HG03520 (cell line): ENCODE results near the gene PDGFC.
A peak's percentile ranks its signal among the peaks of the same experiment; 100 is the strongest.

Experiments
- ATAC-seq: cut with Tn5 transposase; IDR thresholded peaks from one replicate; pipeline ENCODE4 v1.9.1; 2021; ENCODE audit warnings: mild to moderate bottlenecking, moderate library complexity; ENCODE audit not compliant: unreplicated experiment

PDGFC gene

DNA sequence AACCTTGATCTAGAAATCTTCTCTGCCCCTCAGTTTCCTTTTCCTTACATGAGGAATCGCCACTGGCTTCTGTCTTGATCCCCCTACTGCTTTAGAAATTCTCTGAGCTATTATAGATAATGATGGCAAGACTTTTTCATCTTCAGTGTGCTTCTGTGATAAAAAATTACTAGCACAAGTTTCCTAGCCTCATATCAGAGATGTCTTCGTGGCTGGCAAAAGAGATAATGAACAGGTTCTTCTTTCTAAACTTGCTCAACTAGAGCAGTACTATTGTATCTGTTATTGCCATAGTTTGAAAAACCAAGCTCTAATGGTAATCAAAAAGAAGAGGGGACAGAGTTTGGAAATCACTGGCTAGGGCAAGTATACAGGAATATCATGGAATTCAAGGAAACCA is 4.1 kb upstream of the PDGFC start:
- ATAC-seq: no peak

DNA sequence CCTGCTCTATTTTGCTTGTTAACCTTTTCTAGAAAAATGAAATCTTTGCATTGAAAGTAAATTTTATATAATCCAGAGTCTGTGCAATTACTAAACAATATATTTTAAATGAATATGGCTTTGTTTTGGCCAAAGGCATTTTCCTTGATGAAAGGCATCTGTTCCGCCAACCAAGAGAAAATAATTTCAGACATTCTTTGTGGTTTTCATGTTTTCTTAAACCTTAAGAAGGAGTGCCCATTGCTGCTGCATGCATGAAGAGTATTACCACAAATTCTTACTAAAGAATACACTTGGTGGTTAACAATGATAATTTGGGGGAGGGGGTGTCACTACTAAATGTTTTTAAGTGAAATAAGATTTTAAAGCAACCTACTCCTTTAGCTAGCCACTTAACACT is 2.7 kb upstream of the PDGFC start:
- no peak for ATAC-seq

DNA sequence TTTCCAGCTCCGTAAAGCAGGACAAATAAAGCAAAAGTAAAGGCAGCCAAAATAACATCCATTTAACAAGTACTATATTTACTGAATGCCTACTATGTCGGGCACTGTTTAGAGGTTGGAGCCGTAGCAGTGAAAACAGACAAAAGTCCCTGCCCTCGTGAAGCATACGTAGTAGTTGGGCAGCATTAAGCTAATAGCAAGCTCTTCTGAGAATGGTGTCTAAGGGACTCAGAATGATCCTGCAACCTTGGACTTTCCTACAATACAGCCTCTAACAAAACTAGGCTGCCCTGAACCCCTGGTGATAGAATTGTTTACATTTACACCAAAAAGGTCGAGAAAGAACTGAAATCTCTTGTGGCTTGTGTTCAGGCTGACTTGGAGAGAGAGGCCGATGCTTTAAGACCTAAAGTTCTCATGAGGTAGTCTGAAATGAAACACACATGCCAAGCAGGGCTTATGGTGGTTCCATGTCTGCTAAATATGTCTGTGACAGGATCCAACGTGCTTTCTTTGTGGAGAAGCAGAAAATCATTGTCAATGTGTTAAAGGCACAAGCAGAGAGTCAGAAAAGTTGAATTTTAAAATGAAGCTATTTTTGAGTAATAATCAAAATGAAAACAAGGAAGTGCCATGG is 898 bp upstream of the PDGFC start:
- no peak for ATAC-seq

DNA sequence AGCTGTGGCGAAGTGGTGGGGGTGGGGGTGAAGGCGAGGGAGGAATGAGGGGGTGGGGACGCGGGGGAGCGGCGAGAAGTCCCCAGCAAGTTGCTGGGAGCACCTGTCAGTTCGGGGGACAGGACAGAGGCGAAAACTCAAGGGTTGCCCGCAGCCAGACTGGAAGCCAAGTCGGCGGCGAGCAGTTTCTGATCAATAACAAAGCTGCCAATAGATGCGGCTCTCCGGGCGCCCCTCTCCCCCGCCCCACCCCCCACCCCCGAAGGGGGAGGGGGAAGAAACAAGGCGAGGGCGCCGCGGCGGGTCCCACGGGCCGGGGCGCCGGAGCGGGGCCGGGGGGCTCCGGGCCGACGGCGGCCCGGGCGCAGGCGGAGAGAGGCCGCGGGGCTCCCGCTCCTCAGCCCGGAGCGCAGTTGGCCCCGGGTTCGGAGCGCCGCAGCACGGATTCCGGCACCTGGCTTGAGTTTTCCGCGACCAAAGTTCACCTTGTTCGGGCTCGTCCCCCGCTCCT is 379 bp downstream of the PDGFC start:
- ATAC-seq: no peak

DNA sequence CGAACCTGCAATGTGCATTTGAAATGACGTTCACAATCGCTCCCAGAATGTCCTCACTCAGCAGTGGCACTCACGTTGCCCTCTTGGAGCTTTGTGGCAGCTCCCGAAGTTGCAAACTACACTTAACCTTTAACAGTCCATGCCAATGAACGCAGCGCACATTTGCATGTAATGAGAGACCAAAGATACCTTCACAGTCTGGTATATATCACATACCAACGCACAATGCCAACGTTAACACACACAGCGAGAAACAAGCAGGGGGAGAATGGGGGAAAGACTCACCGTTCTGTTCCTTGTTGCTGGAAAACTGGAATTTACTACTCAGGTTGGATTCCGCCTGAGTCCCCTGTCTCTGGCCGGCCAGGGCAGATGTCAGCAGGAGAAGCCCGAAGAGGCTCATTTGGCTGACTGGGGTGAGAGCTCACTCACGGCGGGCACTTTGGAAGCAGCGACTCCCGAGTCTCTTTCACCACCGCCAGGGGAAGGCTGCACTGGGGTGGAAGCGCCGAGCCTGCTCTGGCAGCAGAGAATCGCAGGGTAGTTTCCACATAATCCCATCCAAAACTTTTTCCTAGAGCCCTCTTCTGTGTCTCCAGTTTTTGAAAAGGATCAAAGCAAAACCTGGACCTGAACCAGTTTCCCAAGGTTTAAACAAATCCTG is 966 bp downstream of the PDGFC start:
- ATAC-seq: no peak

DNA sequence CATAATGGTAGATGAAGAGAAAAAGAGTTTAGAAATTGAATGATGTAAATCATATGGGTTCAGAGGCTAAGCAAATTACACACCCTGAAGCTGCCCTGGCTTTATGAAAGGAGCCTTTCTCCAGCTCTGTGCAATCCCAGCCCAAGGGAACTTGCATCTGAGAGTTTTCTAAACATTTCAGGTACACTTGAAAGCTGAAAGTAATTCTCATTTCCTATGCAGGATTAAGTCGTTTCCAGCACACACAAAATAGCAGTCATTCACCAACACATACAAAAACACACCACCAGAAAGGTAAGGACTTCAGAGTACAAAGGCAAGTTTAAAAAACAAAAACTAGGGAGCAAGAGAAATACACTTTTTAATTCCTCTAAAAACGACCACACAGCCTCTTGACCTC is 1.7 kb downstream of the PDGFC start:
- no peak for ATAC-seq

DNA sequence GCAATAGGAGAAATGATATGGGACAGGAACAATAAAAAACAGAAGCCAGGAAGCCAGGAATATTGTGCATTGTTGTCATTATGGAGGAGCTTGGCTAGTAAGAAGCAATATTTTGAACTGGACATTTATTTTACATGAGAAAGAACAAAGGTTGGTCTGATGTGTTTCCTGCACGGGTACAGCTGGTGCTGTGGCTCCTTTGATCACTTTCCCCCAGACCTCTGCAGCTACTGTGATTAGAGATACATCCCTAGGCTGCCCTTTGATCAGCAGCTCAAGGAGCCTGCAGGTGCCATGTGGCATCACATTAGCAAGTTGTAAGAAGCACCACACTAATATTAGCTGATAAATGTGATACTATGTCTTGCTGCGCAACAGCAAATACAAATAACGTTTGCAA is 2.5 kb downstream of the PDGFC start:
- no peak for ATAC-seq

DNA sequence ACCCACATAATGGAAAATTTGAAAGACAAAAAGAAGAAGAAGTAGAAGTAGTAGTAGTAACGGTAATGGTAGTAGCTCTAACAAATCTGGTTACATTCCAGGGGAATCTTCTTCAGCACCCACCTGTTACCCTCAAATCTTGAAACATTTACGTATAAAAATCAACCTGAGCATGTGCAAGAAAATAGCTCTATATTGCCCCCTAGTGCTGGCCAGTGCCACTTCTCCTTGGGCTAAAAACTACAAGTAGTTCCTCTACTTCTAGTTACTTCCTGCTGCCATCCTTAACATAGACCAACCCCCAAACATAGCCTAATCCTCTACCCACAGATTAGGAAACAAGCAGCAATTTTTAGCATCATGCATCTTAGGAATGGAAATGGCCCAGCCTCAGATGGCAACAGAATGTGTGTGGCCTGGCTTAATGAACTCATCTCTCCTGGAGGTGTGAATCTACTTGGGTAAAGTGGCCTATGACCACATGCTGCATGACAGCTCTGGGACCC is 3.1 kb downstream of the PDGFC start:
- peak; percentile 78 for ATAC-seq

DNA sequence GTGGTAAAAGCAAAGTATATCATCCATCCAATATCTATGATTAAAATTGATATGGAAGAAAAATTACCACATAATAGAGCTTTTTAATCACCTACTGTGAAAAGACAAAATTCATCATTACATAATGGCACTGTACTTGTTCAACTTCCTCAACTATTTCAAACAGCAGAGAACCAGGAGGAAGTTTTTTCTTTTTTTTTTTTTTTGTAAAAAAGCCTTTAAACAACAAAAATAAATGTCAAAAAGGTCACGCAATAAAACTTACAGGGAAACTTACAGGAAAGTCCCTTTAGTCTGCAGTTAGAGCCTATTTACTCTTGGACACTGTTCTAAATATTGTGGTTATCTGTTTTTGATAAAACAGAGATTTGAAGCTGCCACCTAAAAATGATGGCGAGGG is 4.8 kb downstream of the PDGFC start:
- no peak for ATAC-seq

DNA sequence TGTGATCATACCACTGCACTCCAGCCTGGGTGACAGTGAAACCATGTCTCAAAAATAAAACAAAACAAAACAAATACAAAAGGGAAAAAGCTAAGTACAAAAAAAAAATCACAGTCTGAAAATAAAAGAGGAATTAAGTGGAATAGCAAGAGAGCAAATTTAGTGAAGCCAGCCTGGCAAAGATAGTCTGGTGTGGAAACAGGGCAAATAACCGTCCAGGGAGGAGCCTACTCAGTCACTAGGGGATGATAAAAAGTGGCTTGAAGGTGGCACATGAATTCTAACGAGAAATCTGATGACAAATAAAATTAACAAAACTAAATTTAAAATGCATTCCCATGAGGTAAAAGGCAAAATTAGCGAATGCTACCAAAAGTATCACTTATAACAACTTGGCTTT is 8.2 kb downstream of the PDGFC start:
- ATAC-seq: no peak

DNA sequence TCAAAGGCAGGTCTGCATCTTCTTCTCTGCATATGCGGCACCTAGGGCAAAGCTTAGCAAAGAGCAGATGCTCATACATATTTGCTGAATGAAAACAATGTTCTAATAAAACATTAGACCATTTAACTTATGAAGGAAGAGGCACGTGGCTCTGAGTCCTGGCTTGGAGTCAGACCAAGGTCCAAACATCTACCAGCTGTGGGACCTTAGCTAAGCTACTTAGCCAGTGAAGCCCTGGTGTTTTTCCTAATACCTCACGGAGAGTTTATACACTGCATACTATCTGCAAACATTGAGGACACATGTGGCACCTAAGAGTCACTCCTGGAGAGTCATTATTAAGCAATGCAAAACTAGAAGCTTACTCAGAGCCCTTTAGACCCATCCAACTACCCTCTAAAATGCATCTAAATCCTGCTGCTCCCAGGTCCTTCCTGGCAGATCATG is 9.0 kb downstream of the PDGFC start:
- ATAC-seq: no peak

DNA sequence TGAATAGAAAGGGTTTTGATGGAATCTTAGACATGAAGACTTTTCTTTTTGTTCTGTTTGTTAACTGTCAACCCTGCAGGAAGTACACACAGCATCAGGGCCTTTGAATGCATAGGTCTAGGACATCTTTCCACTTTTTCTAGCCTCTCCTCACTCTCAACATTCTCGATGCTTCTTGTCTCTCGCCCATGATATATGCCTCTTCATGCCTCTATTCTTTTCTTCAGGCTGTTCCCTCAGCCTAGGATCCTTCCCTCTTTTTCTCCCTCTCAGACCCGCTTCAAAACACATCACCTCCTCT is 9.6 kb downstream of the PDGFC start:
- no peak for ATAC-seq

DNA sequence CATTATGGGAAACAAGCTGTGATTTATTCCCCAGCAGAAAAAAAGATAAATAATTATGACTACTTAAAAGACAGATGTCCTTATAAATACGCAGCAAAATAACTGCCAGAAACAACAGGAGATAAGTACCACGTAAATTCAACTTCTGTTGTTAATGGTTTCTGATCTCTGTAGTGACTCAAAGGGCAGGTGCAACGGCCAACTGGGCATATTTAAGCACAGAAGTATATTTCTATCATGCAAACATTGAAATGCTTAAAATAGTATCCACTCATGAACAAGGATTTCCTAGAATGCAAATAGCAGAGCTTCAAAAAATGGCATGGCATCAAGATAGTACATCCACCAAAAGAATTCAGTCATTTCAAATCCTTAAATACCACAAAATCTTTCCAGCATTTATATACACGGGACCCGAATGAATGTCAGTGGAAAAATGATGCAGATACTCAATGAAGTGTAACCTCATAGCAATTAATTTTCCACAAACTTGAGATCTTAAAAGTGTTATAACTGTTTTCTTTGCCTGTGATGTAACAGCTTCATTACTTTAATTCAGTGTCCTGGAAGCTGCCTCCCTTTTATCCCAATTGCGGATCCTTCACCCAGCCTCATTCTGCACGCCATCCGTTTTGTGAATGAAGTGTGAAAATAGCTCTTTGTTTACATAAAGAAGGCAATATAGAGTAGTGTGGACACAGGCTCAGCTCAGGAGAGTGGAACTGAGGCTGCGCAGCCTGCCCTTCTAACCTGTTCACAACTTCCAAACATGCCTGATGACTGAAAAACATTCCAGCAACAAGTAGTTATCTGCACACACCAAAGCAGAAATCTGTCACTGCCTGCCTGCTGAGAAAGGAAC is 10.2 kb downstream of the PDGFC start:
- no peak for ATAC-seq

DNA sequence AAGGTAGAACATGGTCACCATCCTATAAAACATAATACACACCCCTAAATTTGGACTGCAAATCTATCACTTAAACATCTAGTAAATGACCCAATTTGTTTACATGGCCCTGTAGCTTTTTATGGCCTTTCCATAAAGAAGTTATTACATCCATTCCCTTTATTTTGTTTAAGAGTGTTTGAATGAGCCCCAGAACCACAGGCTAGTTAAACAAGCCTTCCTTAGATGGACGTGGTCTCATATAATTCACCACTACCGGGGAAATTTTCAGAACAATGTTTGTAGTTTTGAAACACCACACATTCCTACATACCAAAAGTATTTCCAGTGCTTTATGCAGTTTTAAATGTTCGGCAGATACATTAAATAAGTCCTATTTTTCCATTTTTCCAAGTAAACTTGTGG is 12.3 kb downstream of the PDGFC start:
- no peak for ATAC-seq

DNA sequence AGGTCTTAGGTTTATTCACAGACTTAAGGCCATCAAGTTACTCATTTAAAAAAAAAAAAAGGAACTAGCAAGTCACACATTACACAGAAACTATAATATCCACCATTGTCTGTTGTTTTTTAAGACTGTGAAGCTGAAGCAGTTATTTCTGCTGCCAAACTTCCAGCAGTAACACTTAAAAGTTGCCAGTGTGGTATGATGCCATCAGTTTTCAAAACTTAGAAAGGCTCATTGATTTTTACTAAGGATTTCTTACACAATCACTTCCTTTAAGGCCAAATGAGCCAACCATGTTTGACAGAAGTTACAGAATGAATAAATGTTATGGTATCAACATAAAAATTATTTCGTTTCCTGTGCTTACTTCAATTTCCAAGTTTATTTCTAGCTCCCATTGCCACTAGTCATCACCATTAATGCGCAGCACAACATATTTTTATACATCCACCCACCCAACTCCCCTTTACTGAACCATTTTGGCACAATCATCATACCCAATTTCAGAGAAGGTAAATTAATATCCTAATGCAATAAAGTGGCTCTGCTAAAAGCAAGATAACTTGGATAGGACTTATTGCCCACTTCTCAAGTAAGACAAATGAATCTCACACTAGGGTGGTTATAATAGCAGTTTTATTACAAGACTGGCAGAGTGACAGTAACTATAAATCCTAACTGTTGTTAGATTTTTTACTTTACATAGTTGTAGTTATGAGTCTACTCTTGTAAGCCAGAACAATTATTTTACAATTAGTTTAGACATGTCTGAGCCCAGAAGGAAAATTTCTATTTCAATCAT is 13.1 kb downstream of the PDGFC start:
- ATAC-seq: no peak

DNA sequence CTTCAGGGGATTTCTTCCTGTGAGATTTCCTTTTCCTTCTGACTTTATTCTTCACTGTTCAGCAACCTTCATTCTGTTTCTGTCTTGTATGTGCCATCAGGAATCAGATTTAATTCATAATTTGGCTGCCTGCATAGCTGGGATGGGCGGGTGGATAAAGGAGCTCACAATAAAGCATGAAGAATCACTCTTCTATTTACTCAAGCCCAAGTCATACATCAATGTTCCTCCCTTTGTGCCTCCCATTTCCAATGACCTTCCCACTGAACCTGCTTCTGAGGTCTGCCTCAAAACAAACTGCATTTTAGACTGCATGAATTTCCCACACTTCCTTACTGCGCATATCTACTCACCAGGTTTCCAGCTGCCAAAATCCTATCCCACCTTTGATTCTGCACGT is 14.0 kb downstream of the PDGFC start:
- no peak for ATAC-seq

DNA sequence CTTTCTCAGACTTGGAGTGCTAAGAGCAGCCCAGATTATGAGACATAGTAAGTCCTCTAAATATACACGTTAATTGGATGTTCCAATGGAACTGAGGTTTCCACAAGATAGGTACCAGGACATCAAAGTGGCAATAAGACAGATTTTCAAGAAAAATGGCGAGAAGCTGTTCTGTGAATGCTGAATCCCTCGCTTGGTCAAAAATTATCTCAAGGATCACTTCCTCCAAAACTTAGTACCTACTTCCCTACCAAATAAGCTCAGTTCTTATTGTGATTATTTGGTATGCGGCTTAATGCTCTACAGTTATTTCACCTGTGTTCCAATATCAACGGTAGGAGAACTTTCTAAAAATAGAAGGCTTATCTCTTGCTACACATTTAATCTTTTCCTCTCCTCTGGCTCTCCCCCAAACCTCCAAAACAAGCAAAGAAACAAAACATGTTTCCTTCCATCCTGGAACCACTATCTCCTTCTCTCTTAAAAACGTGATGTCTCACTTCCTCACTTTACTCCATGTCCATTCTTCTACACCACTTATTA is 14.7 kb downstream of the PDGFC start:
- no peak for ATAC-seq

DNA sequence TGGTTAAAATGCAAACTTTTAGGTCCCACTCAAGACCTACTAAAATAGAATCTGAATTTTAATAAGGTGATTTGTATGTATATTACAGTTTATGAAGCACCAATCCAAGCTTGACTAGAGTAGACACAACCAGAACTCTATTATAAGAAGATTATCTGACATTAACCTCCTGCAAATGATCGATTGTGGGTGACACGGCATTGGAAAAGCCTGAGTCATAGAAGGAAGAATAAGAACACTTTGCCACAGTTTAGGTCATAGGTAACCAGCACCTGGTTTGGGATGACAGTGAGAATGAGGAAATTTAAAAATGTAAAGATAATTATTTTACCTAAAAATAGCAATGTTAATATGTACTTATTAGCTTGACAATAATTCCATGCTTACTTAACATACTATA is 15.2 kb downstream of the PDGFC start:
- no peak for ATAC-seq

DNA sequence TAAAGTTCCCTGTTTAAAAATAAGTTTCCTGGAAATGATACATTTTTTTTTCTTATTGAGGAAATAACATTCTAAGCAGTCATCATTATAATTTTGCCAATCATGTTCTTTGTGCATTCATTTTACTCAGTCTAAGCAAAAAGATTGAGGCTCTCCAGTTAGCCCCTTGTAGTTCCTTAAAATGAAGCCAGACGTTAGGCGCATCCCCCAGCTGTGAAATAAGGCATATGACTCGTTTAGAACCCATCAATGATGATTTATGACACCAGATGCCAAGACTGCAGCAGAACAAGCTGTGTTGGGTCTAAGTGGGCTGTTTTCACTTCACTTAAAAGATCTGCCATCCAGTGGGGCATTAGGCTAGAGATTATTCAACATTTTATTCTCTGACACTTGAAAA is 17.0 kb downstream of the PDGFC start:
- no peak for ATAC-seq

DNA sequence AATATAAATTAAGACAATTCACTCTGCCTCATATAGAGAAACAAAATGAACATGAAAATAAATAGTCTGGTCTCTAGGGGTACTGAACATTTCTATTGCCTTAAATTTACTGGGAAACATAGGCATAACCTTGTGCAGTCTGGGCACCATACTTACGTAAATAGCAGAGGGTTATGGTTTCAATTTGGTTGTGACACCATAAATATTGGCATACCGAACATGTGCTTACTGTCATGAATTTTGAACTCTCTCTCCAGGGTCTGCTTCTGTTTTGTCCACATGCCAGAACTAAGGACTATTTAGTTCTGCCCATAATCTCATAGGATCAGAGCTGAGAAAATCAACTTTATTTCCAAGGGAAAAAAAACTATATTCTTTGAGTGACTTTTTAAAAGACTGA is 17.6 kb downstream of the PDGFC start:
- no peak for ATAC-seq

DNA sequence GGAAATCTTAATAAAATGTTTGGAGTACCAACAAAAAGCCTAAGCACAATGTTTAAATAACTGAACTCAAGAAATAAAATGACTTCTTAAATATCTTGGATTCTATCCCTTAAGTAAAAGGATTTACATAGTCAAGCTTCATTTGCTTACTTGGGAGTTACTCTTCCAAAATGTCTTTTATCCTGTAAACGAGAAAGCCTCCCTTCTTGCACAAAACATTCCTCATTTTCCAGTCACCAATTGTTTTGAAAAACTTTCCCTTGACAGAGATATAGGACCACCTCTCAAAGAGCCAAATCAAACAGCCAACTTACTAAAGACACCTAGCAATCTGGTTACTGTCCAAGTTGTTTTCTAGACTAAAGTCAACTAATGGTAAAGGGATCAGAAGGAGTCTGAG is 18.6 kb downstream of the PDGFC start:
- ATAC-seq: no peak
